Measurements from ENCODE around the gene LIX1L. TPM values are rescaled to one million over a fixed set of nuclear protein-coding genes. Genes with fewer than 3 reads are reported as not detected.

The LIX1L gene
- total and polyA plus RNA-seq, 2 of the 13 experiments (the other 11 are each of a cell fraction or from before 2014, with no cell fraction given) = 8.1 to 24.9 TPM

GRCh38 chr1:145886390-145886789 is 71.4 kb downstream of the LIX1L start (continued):
- TF ChIP-seq ZNF704 (CRISPR knock-in tag; IDR thresholded peaks at IDR 0.05; ENCODE audit: borderline replicate concordance) (no peak), FOSL1 (CRISPR knock-in tag; IDR thresholded peaks at IDR 0.05; ENCODE audit: borderline replicate concordance) (no peak)

- Histone ChIP-seq H3K9ac (ENCODE audit: insufficient read depth, low read depth, low read length) (no peak within 1 kb of the TSS), H3K4me1 (ENCODE audit: insufficient read depth, low read length) (peaks cover 43% of the 10 kb centered on the region), H2AFZ (ENCODE audit: low read length) (peak within 1 kb of the TSS; percentile 72), H3K9me3 (ENCODE audit: low read length) (no peaks in the 10 kb centered on the region), H3K27ac (ENCODE audit: extremely low read length, insufficient read depth, low read length) (no peak within 1 kb of the TSS), H3K27me3 (ENCODE audit: control insufficient read depth in 1 of 2, insufficient read depth in 2 of 2, low read length in 2 of 2) (peaks cover 2 to 26% of the 10 kb centered on the region in 2 experiments), H4K20me1 (ENCODE audit: insufficient read depth, low read length) (no peaks in the 10 kb centered on the region), H3K4me2 (ENCODE audit: low read depth, low read length) (peak within 1 kb of the TSS; percentile 75), H3K79me2 (ENCODE audit: insufficient read depth, low read length) (no peaks in the 10 kb centered on the region), H3K4me3 (replicated peaks in 1 of 3; ENCODE audit: insufficient read depth in 1 of 3, low read depth in 2 of 3, low read length in 3 of 3) (peak within 1 kb of the TSS; percentile 63 to 80 (median 71)), H3K36me3 (replicated peaks in 1 of 2; ENCODE audit: control insufficient read depth in 1 of 2, insufficient read depth in 2 of 2, low read length in 2 of 2) (no peaks in the 10 kb centered on the region)
- BruUV-seq (replicated peaks) = no TSS peak
- CTCF ChIA-PET (ENCODE audit: low intra/inter-chr PET ratio, low total read pairs) = no interaction called here
- intact Hi-C loops (cut with micrococcal nuclease; ENCODE audit: unreplicated experiment) (no loop called here), in situ Hi-C loops (cut with HindIII; ENCODE audit: extremely low pct_ligation_motif_present, low pct_unique_long_range_greater_than_20kb) (loop anchor here (5.0 to 10.0 kb wide), 2 partner anchors 41 to 119 kb away; partner anchors contain the start of gene RBM8A)
- POLR2A ChIA-PET = interaction anchor here (0.6 to 3.8 kb wide), 4 partner anchors 27 to 69 kb away, joined by 3 to 14 read pairs (median 4); partner anchors contain the start of genes PIAS3 and RBM8A
- FAIRE-seq = no peak
- peak; percentile 99 for ATAC-seq
- DNase-seq (ENCODE audit: low spot score) = peak; percentile 63
- WGBS (ENCODE audit: low lambda C conversion rate) = 2% methylated on average over 17 of the region's 36 CpGs
- peak; percentile 61; the same call in 1 of the 2 replicates for TF ChIP-seq SAP130 (CRISPR knock-in tag; IDR thresholded peaks at IDR 0.05; ENCODE audit: low read depth)
- TF ChIP-seq ZNF687 (CRISPR knock-in tag; IDR thresholded peaks at IDR 0.05) = peak; percentile 33; the same call in 1 of the 2 replicates
- no peak for TF ChIP-seq SP1 (IDR thresholded peaks at IDR 0.05)
- TF ChIP-seq SP1 (CRISPR knock-in tag; IDR thresholded peaks at IDR 0.05) = peak; percentile 55; the same call in 1 of the 2 replicates
- TF ChIP-seq REST (IDR thresholded peaks at IDR 0.05; ENCODE audit: borderline replicate concordance in 1 of 2, low read depth in 1 of 2, low read length in 2 of 2) = no peak
- TF ChIP-seq SP4 (CRISPR knock-in tag; IDR thresholded peaks at IDR 0.05) = peak; percentile 62
- peak; percentile 55; the same call in 1 of the 2 replicates for TF ChIP-seq SIN3A (IDR thresholded peaks at IDR 0.05; ENCODE audit: borderline replicate concordance, low read depth, low read length)
- peak; percentile 58 for TF ChIP-seq HNRNPLL (IDR thresholded peaks at IDR 0.05; ENCODE audit: low read depth, low read length, poor library complexity, severe bottlenecking)
- TF ChIP-seq RFX3 (CRISPR knock-in tag; IDR thresholded peaks at IDR 0.05) = no peak
- no peak for TF ChIP-seq NFRKB (IDR thresholded peaks at IDR 0.05)
- TF ChIP-seq ZNF83 (CRISPR knock-in tag; IDR thresholded peaks at IDR 0.05; ENCODE audit: borderline replicate concordance) = no peak
- TF ChIP-seq TEAD2 (CRISPR knock-in tag; IDR thresholded peaks at IDR 0.05) = no peak
These were observed 72.0 kb downstream of the LIX1L start, which contains the start of gene ANKRD35 for GRCh38 chr1:145885738-145886287. ANKRD35 (minus strand) TSS chr1:145885866; CDS start chr1:145885758, 108 bp downstream.

Data from HepG2 (cell line).